ENCODE data around the gene SEMA4A.

Gene SEMA4A

GRCh38 chr1:156226116-156226538, 72.7 kb downstream of the SEMA4A start:
- DNase-seq (ENCODE audit: low read depth in 4 of 4, low spot score in 1 of 4) = no peak

DNA sequence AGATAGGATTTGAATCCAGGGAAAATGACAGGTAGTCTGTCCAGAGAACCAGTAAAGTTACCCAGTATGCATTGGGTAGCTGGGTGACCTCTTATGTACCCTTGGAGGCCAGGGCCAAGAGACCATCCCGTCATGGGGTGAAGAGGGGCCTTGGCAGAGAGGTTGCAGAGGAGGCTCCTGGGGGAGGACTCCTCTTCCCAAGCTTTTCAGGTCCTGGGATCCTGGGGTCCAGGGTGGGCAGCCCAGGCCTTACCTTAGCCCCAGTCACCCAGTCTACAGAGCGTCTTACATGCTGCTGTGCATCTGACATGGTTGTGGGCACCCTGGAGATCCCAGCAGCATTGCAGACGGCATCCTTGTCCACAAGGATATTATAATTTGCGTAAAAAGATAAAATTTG, 73.4 kb downstream of the SEMA4A start:
- DNase-seq (ENCODE audit: low read depth in 4 of 4, low spot score in 1 of 4) = no peak
